ENCODE data around the gene MAPK8.

MAPK8 gene

DNA sequence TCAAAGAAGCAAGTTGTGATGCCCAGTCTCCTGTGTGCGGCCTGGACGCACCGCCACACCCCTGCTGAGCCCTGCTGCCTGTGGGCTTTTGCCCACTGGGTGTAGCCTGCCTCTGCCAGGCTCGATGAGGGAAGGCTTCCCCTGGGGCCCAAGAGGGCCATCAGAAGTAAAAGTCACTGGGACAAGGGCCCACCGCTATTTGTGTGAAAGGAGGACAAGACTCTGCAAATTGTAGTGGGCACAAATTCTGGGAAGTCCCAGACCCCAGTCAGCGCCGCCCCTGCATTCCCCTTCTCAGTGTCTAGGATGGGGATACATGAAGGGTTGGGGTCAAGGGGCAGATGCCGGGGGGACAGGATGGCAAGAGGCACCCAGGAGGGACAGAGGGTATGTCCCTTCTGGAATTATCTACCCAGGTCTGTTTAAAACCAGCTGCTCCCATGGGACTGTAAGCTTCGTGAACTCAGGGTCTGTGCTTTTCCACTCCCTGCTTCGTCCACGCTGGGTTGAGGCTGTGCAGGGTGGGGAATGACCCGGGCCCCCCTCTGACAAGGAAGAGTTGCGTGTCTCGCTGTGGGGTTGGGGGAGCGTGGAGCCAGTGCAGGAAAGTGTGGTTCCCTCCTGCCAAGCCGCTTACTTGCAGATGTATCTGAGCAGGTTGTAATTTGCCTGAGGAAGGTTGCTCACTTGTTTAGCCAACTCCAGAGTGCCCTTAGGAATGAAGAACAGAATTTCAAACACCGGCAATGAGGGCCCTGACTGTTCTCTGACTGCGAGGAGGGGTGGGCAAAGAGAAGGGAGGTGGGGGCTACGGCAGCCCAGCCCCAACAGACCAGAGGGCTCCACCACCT lies 147.2 kb downstream of the MAPK8 start:
- H3K4me3 ChIP-seq (ENCODE audit: low read depth, low read length) = no peak overlapping the region
- no peak for DNase-seq (ENCODE audit: low read depth)
- TF ChIP-seq CTCF (IDR thresholded peaks at IDR 0.05; ENCODE audit: low read depth, low read length, missing control alignments) = no peak

DNA sequence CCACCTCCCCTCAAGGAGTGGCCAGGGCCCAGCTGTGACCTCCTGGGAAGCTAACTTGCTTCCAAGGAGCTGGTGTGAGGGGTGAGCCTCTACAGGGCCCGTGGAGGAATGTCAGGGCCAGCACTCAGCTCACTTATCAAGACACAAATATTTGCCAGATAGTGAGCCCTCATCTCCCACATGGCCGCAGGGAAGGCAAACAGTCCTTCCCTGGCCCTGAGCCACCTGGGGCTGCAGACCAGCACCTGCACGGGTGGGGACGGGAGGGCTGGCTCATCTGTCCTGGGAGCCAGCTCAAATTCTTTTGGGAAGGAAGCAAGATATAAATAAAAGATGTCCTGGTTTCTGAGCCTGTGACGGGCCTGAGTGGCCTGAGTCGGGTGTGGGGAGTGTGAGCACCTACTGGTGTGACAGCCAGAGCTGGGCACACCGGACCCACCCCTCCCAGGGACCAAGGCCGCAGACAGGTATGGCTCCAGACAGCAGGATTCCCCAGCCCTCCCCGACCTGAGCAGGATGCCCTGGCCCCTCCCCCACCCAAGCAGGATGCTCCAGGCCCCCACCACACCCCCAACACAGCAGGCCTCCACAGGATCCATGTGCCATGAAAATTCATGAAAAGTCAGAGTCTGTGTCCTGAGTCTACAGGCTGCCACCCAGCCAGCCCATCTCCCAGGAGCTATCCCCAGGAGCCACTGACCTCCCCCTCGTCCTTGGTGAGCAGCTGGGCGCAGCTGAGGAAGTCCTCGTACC lies 148.0 kb downstream of the MAPK8 start:
- H3K4me3 ChIP-seq (ENCODE audit: low read depth, low read length) = no peak overlapping the region
- no peak for TF ChIP-seq CTCF (IDR thresholded peaks at IDR 0.05; ENCODE audit: low read depth, low read length, missing control alignments)
- no peak for DNase-seq (ENCODE audit: low read depth)

DNA sequence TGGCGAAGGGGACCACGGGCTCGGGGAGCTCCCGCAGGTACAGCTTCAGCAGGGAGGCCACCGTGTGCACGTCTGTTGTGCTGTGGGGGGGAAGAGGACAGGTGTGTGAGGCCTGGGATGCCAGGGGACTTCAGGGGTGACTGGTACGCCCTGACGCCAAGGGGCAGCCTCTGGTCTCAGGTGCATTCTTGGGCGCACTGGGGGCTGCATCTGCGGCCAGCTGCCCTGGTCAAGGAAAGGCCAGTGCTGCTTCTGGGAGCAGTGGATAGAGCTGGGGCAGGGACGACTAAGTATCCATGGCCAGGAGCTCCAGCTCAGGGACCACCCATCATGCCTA lies 148.5 kb downstream of the MAPK8 start:
- TF ChIP-seq CTCF (IDR thresholded peaks at IDR 0.05; ENCODE audit: low read depth, low read length, missing control alignments) = no peak
- H3K4me3 ChIP-seq (ENCODE audit: low read depth, low read length) = no peak overlapping the region
- DNase-seq (ENCODE audit: low read depth) = no peak

GRCh38 chr10:48455392-48456151 lies 149.1 kb downstream of the MAPK8 start:
- H3K4me3 ChIP-seq (ENCODE audit: low read depth, low read length) = no peak overlapping the region
- DNase-seq (ENCODE audit: low read depth) = no peak
- no peak for TF ChIP-seq CTCF (IDR thresholded peaks at IDR 0.05; ENCODE audit: low read depth, low read length, missing control alignments)

DNA sequence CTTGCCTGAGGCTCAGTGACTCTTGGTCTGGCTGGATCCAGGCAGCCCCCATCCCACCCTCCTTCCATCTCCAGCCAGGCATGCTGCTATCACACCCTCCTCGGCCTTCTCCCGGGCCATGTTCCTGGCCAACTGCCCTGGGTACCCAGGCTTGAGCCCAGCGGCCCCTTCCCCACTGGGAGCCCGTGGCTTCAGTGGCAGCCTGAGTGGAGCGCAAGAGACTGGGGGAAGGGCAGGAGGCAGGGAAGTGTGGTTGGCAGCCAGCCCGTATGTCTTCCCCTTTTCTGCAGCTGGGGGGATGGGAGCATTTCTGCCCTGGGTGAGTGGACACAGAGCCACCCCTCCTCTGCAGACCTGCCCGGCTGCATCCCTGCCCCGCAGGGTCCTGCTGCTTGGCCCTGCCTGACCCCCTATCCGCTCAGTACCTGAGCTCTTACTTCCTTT lies 149.9 kb downstream of the MAPK8 start:
- no peak for DNase-seq (ENCODE audit: low read depth)
- no peak overlapping the region for H3K4me3 ChIP-seq (ENCODE audit: low read depth, low read length)
- no peak for TF ChIP-seq CTCF (IDR thresholded peaks at IDR 0.05; ENCODE audit: low read depth, low read length, missing control alignments)

DNA sequence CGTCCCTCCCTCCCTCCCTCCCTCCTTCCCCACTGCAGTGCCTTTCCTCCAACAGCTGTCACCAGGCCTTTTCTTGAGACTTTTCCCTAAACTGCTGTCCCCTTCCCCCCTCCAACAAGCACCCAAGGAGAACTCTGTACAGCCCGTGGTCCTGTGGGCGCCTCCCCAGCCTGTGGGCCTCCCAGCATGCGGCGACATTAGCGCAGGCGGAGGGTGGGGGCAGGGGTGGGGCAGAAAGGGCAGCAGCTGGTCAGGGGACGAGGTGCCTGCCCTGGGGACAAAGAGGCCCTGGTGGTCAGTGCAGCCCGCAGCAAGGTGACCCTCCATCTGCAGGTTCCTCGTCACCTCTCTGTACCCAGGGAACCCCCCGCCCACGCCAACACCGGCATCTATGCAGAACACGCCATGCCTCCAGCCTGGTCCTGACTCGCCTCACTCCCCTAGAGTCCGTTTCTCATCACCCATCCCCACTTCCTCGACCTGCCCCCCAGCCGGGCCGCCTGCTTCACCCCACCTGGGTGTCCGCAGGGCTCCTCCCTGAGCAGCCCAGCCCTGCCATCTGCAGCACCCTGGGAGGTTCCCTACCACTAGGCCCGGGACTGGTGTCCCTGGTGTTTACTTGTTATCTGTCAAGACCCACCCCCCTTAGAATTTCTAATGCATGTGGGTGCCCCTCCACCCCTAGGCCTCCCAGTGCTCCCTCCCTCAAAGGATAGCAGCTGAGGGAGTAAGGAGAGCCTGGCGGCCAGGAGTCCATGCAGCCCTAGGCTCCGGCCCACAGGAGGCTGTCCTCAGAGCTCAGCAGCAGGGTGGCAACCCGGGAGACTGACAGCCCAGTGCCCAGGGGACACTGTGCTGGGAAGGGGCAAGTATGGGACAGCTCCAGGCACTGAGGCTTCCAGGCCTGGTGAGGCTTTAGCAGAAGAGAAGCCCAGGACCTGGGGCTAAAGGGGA lies 150.6 kb downstream of the MAPK8 start:
- H3K4me3 ChIP-seq (ENCODE audit: low read depth, low read length) = no peak overlapping the region
- DNase-seq (ENCODE audit: low read depth) = no peak
- TF ChIP-seq CTCF (IDR thresholded peaks at IDR 0.05; ENCODE audit: low read depth, low read length, missing control alignments) = no peak
